IPS-15b (cell line): ENCODE results near the gene ACP3.

Experiments
- H3K27me3 ChIP-seq: one replicate; pipeline ENCODE4 v1.6.1; 2013; ENCODE audit warnings: low read length; ENCODE audit not compliant: control insufficient read depth, insufficient read depth
- H3K36me3 ChIP-seq: one replicate; pipeline ENCODE4 v1.6.1; 2013; ENCODE audit warnings: low read length; ENCODE audit not compliant: control insufficient read depth, insufficient read depth
- H3K4me1 ChIP-seq: one replicate; pipeline ENCODE4 v1.6.1; 2013; ENCODE audit warnings: mild to moderate bottlenecking, low read length; ENCODE audit not compliant: control insufficient read depth, insufficient read depth
- H3K4me3 ChIP-seq: one replicate; pipeline ENCODE4 v1.5.1; 2013; ENCODE audit warnings: low read depth, low read length
- H3K9ac ChIP-seq: one replicate; pipeline ENCODE4 v1.6.1; 2013; ENCODE audit warnings: low read depth, mild to moderate bottlenecking, low read length
- H3K9me3 ChIP-seq: one replicate; pipeline ENCODE4 v1.6.1; 2013; ENCODE audit warnings: mild to moderate bottlenecking, low read length; ENCODE audit not compliant: control insufficient read depth, insufficient read depth

The ACP3 gene

GRCh38 chr3:132346841-132347736 is 29.9 kb downstream of the ACP3 start:
- H3K27me3 ChIP-seq = no peaks in the 10 kb centered on the region
- peaks cover 17% of the 10 kb centered on the region for H3K4me1 ChIP-seq
- H3K36me3 ChIP-seq = no peaks in the 10 kb centered on the region
- H3K9me3 ChIP-seq = no peaks in the 10 kb centered on the region
- no peak overlapping the region for H3K9ac ChIP-seq
- H3K4me3 ChIP-seq = no peak overlapping the region

DNA sequence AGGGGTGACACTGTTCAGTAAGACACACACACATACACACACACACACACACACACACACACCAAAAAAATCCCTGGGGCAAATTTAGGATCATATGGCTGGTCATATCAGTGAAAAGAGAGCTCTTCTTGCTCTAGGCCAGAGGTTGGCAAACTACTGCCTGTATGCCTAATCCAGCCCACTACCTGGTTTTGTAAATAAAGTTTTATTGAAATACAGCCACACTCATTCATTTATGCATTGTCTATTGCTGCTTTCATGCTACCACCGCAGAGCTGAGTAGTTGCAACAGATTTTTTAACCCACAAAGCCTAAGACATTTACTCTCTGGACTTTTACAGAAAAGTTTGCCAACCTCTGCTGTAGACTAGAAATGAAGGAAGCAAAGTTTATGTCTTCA is 30.6 kb downstream of the ACP3 start:
- H3K9ac ChIP-seq = no peak overlapping the region

DNA sequence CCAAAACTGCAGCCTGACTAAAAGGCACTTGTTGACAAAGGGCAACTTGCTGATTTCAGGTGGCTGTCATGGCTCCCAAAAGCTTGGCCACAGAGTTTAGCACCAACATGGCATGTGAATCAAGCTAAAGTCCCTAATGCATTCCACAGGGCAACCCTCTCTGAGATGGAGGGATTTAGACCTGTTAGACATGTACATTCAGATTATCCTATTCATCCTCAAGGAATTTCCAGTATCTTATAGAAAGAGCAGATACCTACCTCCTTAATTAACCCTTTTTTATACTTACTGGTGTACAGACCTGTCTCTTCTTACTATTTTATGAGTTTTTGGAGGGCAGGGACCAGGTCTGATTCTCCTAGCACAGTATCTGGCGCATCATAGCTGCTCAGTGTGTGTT is 31.3 kb downstream of the ACP3 start:
- Histone ChIP-seq H3K36me3 (no peaks in the 10 kb centered on the region), H3K9ac (no peak overlapping the region), H3K9me3 (no peaks in the 10 kb centered on the region), H3K27me3 (no peaks in the 10 kb centered on the region), H3K4me3 (no peak overlapping the region), H3K4me1 (peaks cover 9% of the 10 kb centered on the region)

More for the DNA sequence above, 30.6 kb downstream of the ACP3 start:
- Histone ChIP-seq H3K9me3 (no peaks in the 10 kb centered on the region), H3K4me1 (peaks cover 15% of the 10 kb centered on the region), H3K27me3 (no peaks in the 10 kb centered on the region), H3K36me3 (no peaks in the 10 kb centered on the region), H3K4me3 (no peak overlapping the region)

DNA sequence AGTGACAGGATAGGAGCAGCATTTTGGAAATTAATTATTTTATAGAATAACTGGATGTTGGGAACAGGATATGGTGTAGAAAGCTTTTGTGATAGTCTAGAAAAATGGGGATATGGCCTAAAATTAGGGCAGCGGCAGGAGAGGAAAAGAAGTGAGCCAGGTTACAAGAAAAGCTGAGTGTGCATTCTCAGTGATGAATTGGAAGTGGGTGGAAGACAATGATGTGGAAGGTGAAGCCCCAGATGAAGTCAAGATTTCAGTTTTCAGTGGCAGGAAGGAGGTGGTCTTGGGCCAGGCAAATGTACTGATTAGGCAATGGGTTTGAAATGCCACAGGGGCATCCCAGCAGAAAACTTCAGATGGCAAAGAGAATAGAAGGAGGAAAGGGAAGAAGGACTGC is 33.6 kb downstream of the ACP3 start:
- no peak overlapping the region for H3K4me3 ChIP-seq
- H3K4me1 ChIP-seq = peaks cover 9% of the 10 kb centered on the region
- H3K36me3 ChIP-seq = no peaks in the 10 kb centered on the region
- H3K27me3 ChIP-seq = no peaks in the 10 kb centered on the region
- H3K9me3 ChIP-seq = no peaks in the 10 kb centered on the region
- H3K9ac ChIP-seq = no peak overlapping the region

DNA sequence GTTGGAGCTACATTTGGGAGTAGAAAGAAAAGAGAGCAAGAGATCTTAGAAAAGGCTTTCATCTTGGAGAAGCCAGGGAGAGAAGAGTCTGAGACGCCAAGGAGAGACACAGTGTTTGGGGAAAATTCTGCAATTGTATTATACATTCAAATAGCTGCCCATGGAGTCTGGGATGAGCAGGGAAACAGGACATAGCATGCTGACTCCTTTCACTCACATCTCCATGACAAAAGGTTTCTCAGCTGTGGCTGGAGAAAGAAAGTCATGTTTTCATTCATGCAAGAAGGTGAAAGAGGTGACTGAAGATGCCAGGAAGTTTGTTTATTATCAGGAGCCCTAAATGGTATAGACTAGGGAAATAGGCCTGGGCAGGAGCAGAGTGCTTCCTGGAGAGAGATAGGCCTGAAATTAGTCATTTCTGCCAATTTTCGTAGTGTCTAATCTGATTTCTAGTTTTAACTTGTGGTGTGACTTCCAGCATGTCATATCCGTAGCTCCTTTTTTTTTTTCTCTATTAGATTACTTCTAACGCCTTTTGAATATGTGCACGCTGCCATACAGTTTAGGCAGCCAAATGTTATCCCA is 34.1 kb downstream of the ACP3 start:
- Histone ChIP-seq H3K4me1 (peaks cover 9% of the 10 kb centered on the region), H3K36me3 (no peaks in the 10 kb centered on the region), H3K9ac (no peak overlapping the region), H3K27me3 (no peaks in the 10 kb centered on the region), H3K4me3 (no peak overlapping the region), H3K9me3 (no peaks in the 10 kb centered on the region)

DNA sequence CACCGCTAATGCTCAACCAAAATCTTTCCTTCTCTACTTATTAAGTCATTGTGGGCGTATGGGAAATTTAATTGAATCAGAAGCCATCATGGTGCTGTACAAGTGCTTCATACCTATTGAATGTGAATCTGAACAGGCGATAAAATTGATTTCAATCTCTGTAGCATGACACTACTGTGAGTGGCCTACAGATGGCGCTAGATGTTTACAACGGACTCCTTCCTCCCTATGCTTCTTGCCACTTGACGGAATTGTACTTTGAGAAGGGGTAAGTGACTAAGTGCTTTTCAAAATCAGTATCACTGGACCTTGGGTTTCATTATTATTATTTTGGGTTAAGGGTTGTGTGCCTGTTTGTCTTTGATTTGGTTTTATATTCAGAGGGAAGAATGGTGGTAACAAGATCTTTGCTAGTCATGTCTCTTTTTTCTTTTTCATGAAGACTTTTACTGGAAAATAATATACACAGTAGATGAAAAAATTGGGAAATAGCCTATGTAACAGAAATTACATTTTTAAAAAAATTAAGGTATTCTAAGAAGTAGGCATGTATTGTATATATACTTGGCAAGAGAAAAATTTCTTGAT is 35.4 kb downstream of the ACP3 start:
- Histone ChIP-seq H3K36me3 (no peaks in the 10 kb centered on the region), H3K9me3 (no peaks in the 10 kb centered on the region), H3K4me3 (no peak overlapping the region), H3K27me3 (no peaks in the 10 kb centered on the region), H3K9ac (no peak overlapping the region), H3K4me1 (peaks cover 9% of the 10 kb centered on the region)

GRCh38 chr3:132354916-132355702 is 37.9 kb downstream of the ACP3 start:
- H3K4me3 ChIP-seq = no peak overlapping the region
- H3K4me1 ChIP-seq = peaks cover 9% of the 10 kb centered on the region
- H3K9ac ChIP-seq = no peak overlapping the region
- no peaks in the 10 kb centered on the region for H3K27me3 ChIP-seq
- no peaks in the 10 kb centered on the region for H3K9me3 ChIP-seq
- H3K36me3 ChIP-seq = no peaks in the 10 kb centered on the region

- Histone ChIP-seq H3K36me3 (no peaks in the 10 kb centered on the region), H3K4me3 (no peak overlapping the region), H3K9ac (no peak overlapping the region), H3K4me1 (peaks cover 1% of the 10 kb centered on the region), H3K27me3 (no peaks in the 10 kb centered on the region), H3K9me3 (no peaks in the 10 kb centered on the region)
Observed at GRCh38 chr3:132356568-132356967, 39.4 kb downstream of the ACP3 start.

- Histone ChIP-seq H3K9me3 (no peaks in the 10 kb centered on the region), H3K27me3 (no peaks in the 10 kb centered on the region), H3K9ac (no peak overlapping the region), H3K36me3 (no peaks in the 10 kb centered on the region), H3K4me3 (no peak overlapping the region), H3K4me1 (no peaks in the 10 kb centered on the region)
Observed at GRCh38 chr3:132360717-132361116, 43.5 kb downstream of the ACP3 start.

DNA sequence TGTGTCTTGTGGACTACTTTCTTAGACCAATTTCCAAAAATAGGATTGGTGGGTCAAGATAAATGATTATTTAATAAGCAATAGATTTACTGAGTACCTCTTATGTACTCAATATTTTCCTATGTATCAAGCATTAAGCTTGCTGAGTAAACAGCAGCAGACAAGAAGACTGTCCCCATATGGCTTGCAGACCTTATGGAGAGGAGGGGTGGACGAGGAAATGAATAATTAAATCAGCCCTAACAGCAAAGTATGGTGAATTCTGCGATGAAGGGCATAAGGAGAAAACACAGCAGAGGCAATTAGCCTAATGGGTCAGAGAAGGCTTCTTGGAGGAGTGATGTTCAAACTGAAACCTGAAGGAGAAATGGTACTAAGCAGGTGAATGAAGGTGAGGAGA is 45.1 kb downstream of the ACP3 start:
- H3K9ac ChIP-seq = no peak overlapping the region
- no peaks in the 10 kb centered on the region for H3K9me3 ChIP-seq
- H3K27me3 ChIP-seq = no peaks in the 10 kb centered on the region
- no peak overlapping the region for H3K4me3 ChIP-seq
- no peaks in the 10 kb centered on the region for H3K4me1 ChIP-seq
- no peaks in the 10 kb centered on the region for H3K36me3 ChIP-seq

DNA sequence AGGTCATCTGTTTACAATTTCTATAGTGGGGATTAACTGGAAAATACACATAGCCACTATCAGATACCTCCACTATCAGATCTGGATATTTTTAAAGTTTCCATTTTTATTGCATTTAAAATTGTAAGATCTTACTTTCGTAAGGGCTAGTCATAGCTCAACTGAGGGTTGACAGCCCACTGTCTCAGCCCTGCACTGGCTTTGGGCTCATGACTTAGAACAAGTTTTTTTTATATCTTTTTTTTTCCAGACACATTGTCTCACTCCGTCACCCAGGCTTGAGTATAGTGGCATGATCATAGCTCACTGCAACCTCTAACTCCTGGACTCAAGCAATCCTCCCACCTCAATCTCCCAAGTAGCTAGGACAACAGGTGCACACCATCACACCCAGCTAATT is 51.3 kb downstream of the ACP3 start:
- Histone ChIP-seq H3K36me3 (no peaks in the 10 kb centered on the region), H3K27me3 (no peaks in the 10 kb centered on the region), H3K9me3 (no peaks in the 10 kb centered on the region), H3K4me3 (no peak overlapping the region), H3K9ac (no peak overlapping the region), H3K4me1 (no peaks in the 10 kb centered on the region)
